Activated naive CD4-positive, alpha-beta T cell treated with anti-CD3 and anti-CD28 coated beads, Interleukin-2, amount 10 ng/mL, durations not matched to agents 7 days and 5 days (primary cell): Measurements from ENCODE around the gene KRTAP10-8.
"Not testable (repeated sequence)": the region's sequence is repeated elsewhere in the genome, so short reads cannot be mapped to it uniquely, and the experiment has no call there.

ENCODE experiments used
- CTCF ChIA-PET: fragments of 350-600 bp; sonication (Branson Sonifier 250); formaldehyde crosslinking; loops from one replicate; lab custom pipeline; 2021; ENCODE audit warnings: antibody characterized with exemption; lab: Charles Lee
- DNase-seq: peaks from one replicate; pipeline ENCODE4 v3.0.0-alpha.2; 2020
- H3K27ac Mint-ChIP-seq: one replicate; pipeline ENCODE4 v1.8.0; 2021; ENCODE audit warnings: mild to moderate bottlenecking, moderate library complexity, mixed read lengths
- H3K27me3 Mint-ChIP-seq: one replicate; pipeline ENCODE4 v1.8.0; 2021; ENCODE audit warnings: mild to moderate bottlenecking, mixed read lengths
- H3K36me3 Mint-ChIP-seq: one replicate; pipeline ENCODE4 v1.8.0; 2021; ENCODE audit warnings: mixed read lengths
- H3K4me1 Mint-ChIP-seq: one replicate; pipeline ENCODE4 v1.8.0; 2021; ENCODE audit warnings: mixed read lengths
- H3K4me3 Mint-ChIP-seq: one replicate; pipeline ENCODE4 v1.8.0; 2021; ENCODE audit warnings: mild to moderate bottlenecking, moderate library complexity, mixed read lengths
- H3K9me3 Mint-ChIP-seq: one replicate; pipeline ENCODE4 v1.8.0; 2021; ENCODE audit warnings: mixed read lengths

The KRTAP10-8 gene

GRCh38 chr21:44601091-44601490, 10.8 kb upstream of the KRTAP10-8 start:
- not testable (repeated sequence) for H3K4me1 Mint-ChIP-seq
- CTCF ChIA-PET, result interaction anchor here (0.5 kb wide), 1 partner anchor 98 kb away, joined by 3 read pairs; no protein-coding TSS in a partner anchor
- peaks cover 42% of the 10 kb centered on the region for H3K27me3 Mint-ChIP-seq

GRCh38 chr21:44601596-44602462, 10.1 kb upstream of the KRTAP10-8 start:
- H3K9me3 Mint-ChIP-seq, result peaks cover 6% of the 10 kb centered on the region
- no peaks in the 10 kb centered on the region for H3K4me1 Mint-ChIP-seq
- no peak for DNase-seq
- CTCF ChIA-PET, result no interaction called here
- peaks cover 43% of the 10 kb centered on the region for H3K27me3 Mint-ChIP-seq
- H3K36me3 Mint-ChIP-seq, result no peaks in the 10 kb centered on the region
- H3K27ac Mint-ChIP-seq, result peak overlapping the region; percentile 37
- no peak overlapping the region for H3K4me3 Mint-ChIP-seq

More at GRCh38 chr21:44601091-44601490, 10.8 kb upstream of the KRTAP10-8 start:
- not testable (repeated sequence) for H3K9me3 Mint-ChIP-seq, H3K4me3 Mint-ChIP-seq, H3K36me3 Mint-ChIP-seq, H3K27ac Mint-ChIP-seq, DNase-seq

GRCh38 chr21:44602463-44602850, 9.4 kb upstream of the KRTAP10-8 start:
- H3K9me3 Mint-ChIP-seq, result peaks cover 6% of the 10 kb centered on the region
- H3K4me3 Mint-ChIP-seq, result no peak overlapping the region
- H3K4me1 Mint-ChIP-seq, result no peaks in the 10 kb centered on the region
- CTCF ChIA-PET, result no interaction called here
- no peak overlapping the region for H3K27ac Mint-ChIP-seq
- H3K27me3 Mint-ChIP-seq, result peaks cover 43% of the 10 kb centered on the region
- no peak for DNase-seq
- no peaks in the 10 kb centered on the region for H3K36me3 Mint-ChIP-seq

- Mint-ChIP-seq H3K9me3 (peaks cover 6% of the 10 kb centered on the region), H3K4me3 (no peak overlapping the region), H3K36me3 (no peaks in the 10 kb centered on the region), H3K4me1 (no peaks in the 10 kb centered on the region), H3K27me3 (peaks cover 40% of the 10 kb centered on the region), H3K27ac (no peak overlapping the region)
- CTCF ChIA-PET, result no interaction called here
- DNase-seq, result no peak
These were observed 8.6 kb upstream of the KRTAP10-8 start for GRCh38 chr21:44603109-44603875.

GRCh38 chr21:44603911-44604310, 8.0 kb upstream of the KRTAP10-8 start:
- H3K4me3 Mint-ChIP-seq, result no peak overlapping the region
- H3K36me3 Mint-ChIP-seq, result no peaks in the 10 kb centered on the region
- H3K27me3 Mint-ChIP-seq, result peaks cover 40% of the 10 kb centered on the region
- peaks cover 7% of the 10 kb centered on the region for H3K9me3 Mint-ChIP-seq
- H3K4me1 Mint-ChIP-seq, result no peaks in the 10 kb centered on the region
- no peak overlapping the region for H3K27ac Mint-ChIP-seq
- DNase-seq, result no peak
- CTCF ChIA-PET, result no interaction called here

- peaks cover 39% of the 10 kb centered on the region for H3K27me3 Mint-ChIP-seq
- no peak for DNase-seq
- H3K9me3 Mint-ChIP-seq, result peaks cover 31% of the 10 kb centered on the region
- no peak overlapping the region for H3K4me3 Mint-ChIP-seq
- H3K27ac Mint-ChIP-seq, result no peak overlapping the region
- H3K4me1 Mint-ChIP-seq, result no peaks in the 10 kb centered on the region
- H3K36me3 Mint-ChIP-seq, result peaks cover 8% of the 10 kb centered on the region
- CTCF ChIA-PET, result interaction anchor here (1.1 kb wide), 1 partner anchor 40 kb away, joined by 3 read pairs; no protein-coding TSS in a partner anchor
These were observed 5.4 kb upstream of the KRTAP10-8 start for GRCh38 chr21:44606495-44606894.

GRCh38 chr21:44609193-44609592, 2.7 kb upstream of the KRTAP10-8 start:
- peaks cover 25% of the 10 kb centered on the region for H3K27me3 Mint-ChIP-seq
- peaks cover 42% of the 10 kb centered on the region for H3K9me3 Mint-ChIP-seq
- no peak for DNase-seq
- no peaks in the 10 kb centered on the region for H3K4me1 Mint-ChIP-seq
- peaks cover 9% of the 10 kb centered on the region for H3K36me3 Mint-ChIP-seq
- no peak overlapping the region for H3K27ac Mint-ChIP-seq
- no peak overlapping the region for H3K4me3 Mint-ChIP-seq
- CTCF ChIA-PET, result no interaction called here

GRCh38 chr21:44610157-44610843, 1.6 kb upstream of the KRTAP10-8 start:
- Mint-ChIP-seq H3K9me3 (peaks cover 44% of the 10 kb centered on the region), H3K27me3 (peaks cover 21% of the 10 kb centered on the region)
- CTCF ChIA-PET, result interaction anchor here (0.6 kb wide), 1 partner anchor 92 kb away, joined by 3 read pairs; no protein-coding TSS in a partner anchor
- DNase-seq, H3K27ac Mint-ChIP-seq, H3K4me1 Mint-ChIP-seq, H3K36me3 Mint-ChIP-seq, H3K4me3 Mint-ChIP-seq: not testable (repeated sequence)

GRCh38 chr21:44611551-44611950, 328 bp upstream of the KRTAP10-8 start:
- CTCF ChIA-PET, result no interaction called here
- Mint-ChIP-seq H3K27ac (no peak overlapping the region), H3K4me1 (peaks cover 9% of the 10 kb centered on the region), H3K4me3 (no peak overlapping the region), H3K9me3 (peaks cover 39% of the 10 kb centered on the region), H3K27me3 (peaks cover 22% of the 10 kb centered on the region), H3K36me3 (peaks cover 9% of the 10 kb centered on the region)
- no peak for DNase-seq

- Mint-ChIP-seq H3K36me3 (peaks cover 9% of the 10 kb centered on the region), H3K27ac (no peak overlapping the region), H3K4me1 (peaks cover 17% of the 10 kb centered on the region), H3K27me3 (peaks cover 17% of the 10 kb centered on the region), H3K4me3 (no peak overlapping the region), H3K9me3 (peaks cover 38% of the 10 kb centered on the region)
- DNase-seq, result no peak
- CTCF ChIA-PET, result interaction anchor here (0.8 kb wide), 1 partner anchor 127 kb away, joined by 3 read pairs; no protein-coding TSS in a partner anchor
These were observed 870 bp downstream of the KRTAP10-8 start for GRCh38 chr21:44612669-44613229.

- CTCF ChIA-PET, result no interaction called here
- H3K27ac Mint-ChIP-seq, result no peak overlapping the region
- peaks cover 41% of the 10 kb centered on the region for H3K9me3 Mint-ChIP-seq
- H3K4me1 Mint-ChIP-seq, result peaks cover 25% of the 10 kb centered on the region
- no peak overlapping the region for H3K4me3 Mint-ChIP-seq
- no peak for DNase-seq
- peaks cover 13% of the 10 kb centered on the region for H3K36me3 Mint-ChIP-seq
- H3K27me3 Mint-ChIP-seq, result peaks cover 17% of the 10 kb centered on the region
These were observed 1.7 kb downstream of the KRTAP10-8 start for GRCh38 chr21:44613386-44614155.

GRCh38 chr21:44614161-44614631, 2.3 kb downstream of the KRTAP10-8 start:
- CTCF ChIA-PET, result no interaction called here
- no peak overlapping the region for H3K4me3 Mint-ChIP-seq
- H3K4me1 Mint-ChIP-seq, result peaks cover 31% of the 10 kb centered on the region
- H3K27ac Mint-ChIP-seq, result no peak overlapping the region
- H3K9me3 Mint-ChIP-seq, result peaks cover 45% of the 10 kb centered on the region
- peaks cover 17% of the 10 kb centered on the region for H3K27me3 Mint-ChIP-seq
- DNase-seq, result no peak
- peaks cover 19% of the 10 kb centered on the region for H3K36me3 Mint-ChIP-seq

- Mint-ChIP-seq H3K9me3 (peaks cover 45% of the 10 kb centered on the region), H3K4me3 (no peak overlapping the region), H3K4me1 (peaks cover 39% of the 10 kb centered on the region), H3K27ac (no peak overlapping the region), H3K27me3 (peaks cover 17% of the 10 kb centered on the region), H3K36me3 (peaks cover 24% of the 10 kb centered on the region)
- CTCF ChIA-PET, result no interaction called here
- no peak for DNase-seq
These were observed 3.1 kb downstream of the KRTAP10-8 start for GRCh38 chr21:44614961-44615391.
